GM12892 (cell line): ENCODE measurements around the gene CREBL2.

Source experiments
- POLR2A ChIP-seq: IDR thresholded peaks from 2 replicates; pipeline ENCODE4 v1.6.1; 2011; ENCODE audit warnings: low read depth, low read length, control low read depth
- POLR2AphosphoS5 ChIP-seq: IDR thresholded peaks from 2 replicates; pipeline ENCODE4 v1.6.1; 2011; ENCODE audit warnings: low read depth, low read length, control low read depth

GRCh38 chr12:12608557-12608957 lies 3.1 kb upstream of the CREBL2 start:
- TF ChIP-seq POLR2A = no peak
- TF ChIP-seq POLR2AphosphoS5 = no peak
